H1 (cell line): ENCODE data around the gene KIN. TPM values are rescaled to one million over a fixed set of nuclear protein-coding genes. Genes with fewer than 3 reads are reported as not detected.
"Not testable (repeated sequence)": the region's sequence is repeated elsewhere in the genome, so short reads cannot be mapped to it uniquely, and the experiment has no call there.

Experiments
- CTCF ChIA-PET: fragments of 300-600 bp; sonication (Branson Sonifier 250); formaldehyde crosslinking; loops from one replicate; lab custom pipeline; 2021; ENCODE audit not compliant: partially characterized antibody; lab: Charles Lee
- POLR2A ChIA-PET: fragments of 300-600 bp; sonication (Branson Sonifier 250); formaldehyde crosslinking; loops from one replicate; lab custom pipeline; 2021; ENCODE audit warnings: inconsistent platforms; ENCODE audit not compliant: partially characterized antibody; lab: Charles Lee
- DNase-seq, 2 experiments: peaks; one replicate each; pipeline versions ENCODE4 v3.0.0 to v3.0.0-alpha.2; 2010 to 2022; ENCODE audit warnings: low spot score in 2 of 2, low read depth in 1 of 2, mixed read lengths in 1 of 2
- FAIRE-seq: peaks from 2 replicates; lab custom pipeline; 2011; peaks lifted over from hg19 to GRCh38; lab: Jason Lieb, UNC
- H2AFZ ChIP-seq: 2 replicates; pipeline ENCODE4 v1.8.1; 2012; ENCODE audit warnings: low read length, inconsistent platforms
- H2AK5ac ChIP-seq: 2 replicates; pipeline ENCODE4 v1.6.1; 2013; ENCODE audit warnings: low read depth, low read length
- H2BK120ac ChIP-seq: replicated peaks from 2 replicates; pipeline ENCODE3; 2013; ENCODE audit warnings: low read depth, low read length, inconsistent platforms
- H2BK12ac ChIP-seq: 2 replicates; pipeline ENCODE4 v1.6.1; 2013; ENCODE audit warnings: low read depth, low read length
- H2BK15ac ChIP-seq: 2 replicates; pipeline ENCODE4 v1.6.1; 2013; ENCODE audit warnings: low read length
- H2BK20ac ChIP-seq: 2 replicates; pipeline ENCODE4 v1.6.1; 2013; ENCODE audit warnings: low read length
- H2BK5ac ChIP-seq: 2 replicates; pipeline ENCODE4 v1.6.1; 2013; ENCODE audit warnings: low read depth, low read length
- H3K14ac ChIP-seq: 2 replicates; pipeline ENCODE4 v1.6.1; 2013; ENCODE audit warnings: inconsistent platforms; ENCODE audit not compliant: insufficient read length
- H3K18ac ChIP-seq: 2 replicates; pipeline ENCODE4 v1.6.1; 2013; ENCODE audit warnings: low read length; ENCODE audit errors: extremely low read depth
- H3K23ac ChIP-seq: 2 replicates; pipeline ENCODE4 v1.6.1; 2013; ENCODE audit warnings: inconsistent platforms; ENCODE audit not compliant: insufficient read length
- H3K23me2 ChIP-seq: 2 replicates; pipeline ENCODE4 v1.6.1; 2013; ENCODE audit warnings: low read depth, low read length
- H3K27ac ChIP-seq: 2 replicates; pipeline ENCODE4 v1.6.1; 2011; ENCODE audit warnings: low read depth, low read length, inconsistent platforms
- H3K27me3 ChIP-seq, 4 experiments: replicated peaks in 1 of 4; 1 replicate in 1 of 4; 2 replicates in 3 of 4; pipeline versions ENCODE4 v1.6.1 to v1.8.1; 2011 to 2013; ENCODE audit warnings: low read length in 3 of 4, mild to moderate bottlenecking in 3 of 4, inconsistent platforms in 2 of 4, mixed read lengths in 2 of 4, moderate library complexity in 1 of 4; ENCODE audit not compliant: control insufficient read depth in 3 of 4, insufficient read depth in 3 of 4; ENCODE audit errors: extremely low read depth in 1 of 4
- H3K36me3 ChIP-seq, 4 experiments: 2 replicates each; pipeline versions ENCODE4 v1.6.1 to v1.8.1; 2011 to 2013; ENCODE audit warnings: mild to moderate bottlenecking in 4 of 4, low read length in 3 of 4, moderate library complexity in 2 of 4, control low read depth in 1 of 4, inconsistent platforms in 1 of 4; ENCODE audit not compliant: insufficient read depth in 4 of 4, control insufficient read depth in 2 of 4
- H3K4ac ChIP-seq: replicated peaks from 2 replicates; pipeline ENCODE3; 2013; ENCODE audit warnings: low read length, low read depth, mixed read lengths, inconsistent platforms; ENCODE audit not compliant: insufficient read length
- H3K4me1 ChIP-seq, 4 experiments: replicated peaks in 1 of 4; 1 replicate in 1 of 4; 2 replicates in 3 of 4; pipeline versions ENCODE4 v1.6.1 to v1.8.1; 2011 to 2013; ENCODE audit warnings: low read length in 3 of 4, inconsistent platforms in 2 of 4, mixed read lengths in 1 of 4; ENCODE audit not compliant: insufficient read depth in 4 of 4, control insufficient read depth in 3 of 4
- H3K4me2 ChIP-seq, 2 experiments: 2 replicates each; pipeline versions ENCODE4 v1.6.1 to v1.8.1; 2011 to 2013; ENCODE audit warnings: low read depth in 2 of 2, low read length in 2 of 2, control low read depth in 1 of 2, inconsistent platforms in 1 of 2, mild to moderate bottlenecking in 1 of 2; ENCODE audit not compliant: insufficient read depth in 1 of 2
- H3K4me3 ChIP-seq, 4 experiments: fragments of 200-600, 300-600 bp in 1 of 4; sonication (generic), shearing (Covaris generic), sonication (Bioruptor Twin) in 1 of 4; 2 replicates each; pipeline versions ENCODE4 v1.5.1 to v1.8.1; 2011 to 2016; ENCODE audit warnings: low read length in 4 of 4, low read depth in 3 of 4, control low read depth in 2 of 4, inconsistent platforms in 2 of 4, mild to moderate bottlenecking in 2 of 4, mixed read lengths in 1 of 4, moderate library complexity in 1 of 4; ENCODE audit not compliant: insufficient read depth in 2 of 4; ENCODE audit errors: extremely low read depth in 1 of 4
- H3K56ac ChIP-seq: replicated peaks from 2 replicates; pipeline ENCODE3; 2013; ENCODE audit warnings: low read depth, mild to moderate bottlenecking, mixed read lengths, low read length, inconsistent platforms; ENCODE audit not compliant: insufficient read length
- H3K79me1 ChIP-seq: 2 replicates; pipeline ENCODE4 v1.6.1; 2013; ENCODE audit warnings: low read depth, low read length, control low read depth
- H3K79me2 ChIP-seq, 2 experiments: 2 replicates each; pipeline versions ENCODE4 v1.6.1 to v1.8.1; 2012 to 2013; ENCODE audit warnings: low read length in 2 of 2, mild to moderate bottlenecking in 2 of 2, inconsistent platforms in 1 of 2; ENCODE audit not compliant: insufficient read depth in 2 of 2, control insufficient read depth in 1 of 2
- H3K9ac ChIP-seq, 4 experiments: replicated peaks in 1 of 4; 1 replicate in 1 of 4; 2 replicates in 3 of 4; pipeline versions ENCODE4 v1.6.1 to v1.8.1; 2011 to 2013; ENCODE audit warnings: low read depth in 3 of 4, low read length in 3 of 4, control low read depth in 2 of 4, mild to moderate bottlenecking in 2 of 4, moderate library complexity in 2 of 4, inconsistent platforms in 1 of 4; ENCODE audit errors: extremely low read depth in 1 of 4
- H3K9me3 ChIP-seq, 2 experiments: 2 replicates each; pipeline versions ENCODE4 v1.6.1 to v1.8.1; 2012 to 2013; ENCODE audit warnings: mild to moderate bottlenecking in 2 of 2, moderate library complexity in 2 of 2, control low read depth in 1 of 2, inconsistent platforms in 1 of 2, low read depth in 1 of 2, low read length in 1 of 2, mixed read lengths in 1 of 2; ENCODE audit not compliant: insufficient read depth in 2 of 2
- H4K20me1 ChIP-seq, 2 experiments: replicated peaks in 1 of 2; 2 replicates each; pipeline versions ENCODE3 to v1.8.1; 2011 to 2013; ENCODE audit warnings: inconsistent platforms in 2 of 2, low read length in 2 of 2, mild to moderate bottlenecking in 1 of 2; ENCODE audit not compliant: insufficient read depth in 2 of 2, control insufficient read depth in 1 of 2
- H4K5ac ChIP-seq: 2 replicates; pipeline ENCODE4 v1.6.1; 2013; ENCODE audit warnings: low read length, low read depth, mixed read lengths, inconsistent platforms; ENCODE audit not compliant: insufficient read length
- H4K8ac ChIP-seq: 2 replicates; pipeline ENCODE4 v1.8.0; 2013; ENCODE audit warnings: mild to moderate bottlenecking, moderate library complexity, low read length, inconsistent platforms; ENCODE audit not compliant: insufficient read depth; ENCODE audit errors: extremely low read depth
- H4K91ac ChIP-seq: replicated peaks from 2 replicates; pipeline ENCODE3; 2013; ENCODE audit warnings: low read length, mixed read lengths, inconsistent platforms; ENCODE audit not compliant: insufficient read length
- WGBS, 2 experiments: shearing (Covaris generic) in 1 of 2; methylation state at CpG; one replicate each; pipeline versions ENCODE4 v1.1.6 to v1.1.7; 2013 to 2015; ENCODE audit warnings: low lambda C conversion rate in 2 of 2, mixed read lengths in 2 of 2, inconsistent platforms in 1 of 2, low coverage in 1 of 2, missing lambda C conversion rate in 1 of 2; ENCODE audit not compliant: insufficient replicate concordance in 2 of 2, insufficient coverage in 1 of 2, insufficient read length in 1 of 2; ENCODE audit errors: extremely low coverage in 1 of 2, missing lambda C conversion rate in 1 of 2; 5-methylcytosine and 5-hydroxymethylcytosine counted together
- polyA plus RNA-seq, 7 experiments: library from polyadenylated mRNA; depleted of rRNA in 3 of 7; stranded (reverse) in 5 of 7; unstranded in 2 of 7; fragments of >200 nt in 5 of 7; fragments of 200-250 nt in 2 of 7; gene quantifications; 1 replicate in 5 of 7; 2 replicates in 1 of 7; 4 replicates in 1 of 7; pipeline versions ENCODE4 v1.2.1 to v1.2.3, GENCODE V29; 2011 to 2013; ENCODE audit warnings: missing spikeins in 2 of 7, mixed read lengths in 2 of 7
- total RNA-seq: library from RNA; stranded (reverse); fragmentation: NEBNext Ultra II Directional; extraction: Animal tissue kit (Norgen Biotek cat#: 25700); gene quantifications from 2 replicates; pipeline ENCODE4 v1.2.1, GENCODE V29; 2021

Gene KIN
- total and polyA plus RNA-seq, 2 of the 8 experiments (the other 6 are each of a cell fraction or from before 2014, with no cell fraction given): 3.7 to 16.5 TPM

DNA sequence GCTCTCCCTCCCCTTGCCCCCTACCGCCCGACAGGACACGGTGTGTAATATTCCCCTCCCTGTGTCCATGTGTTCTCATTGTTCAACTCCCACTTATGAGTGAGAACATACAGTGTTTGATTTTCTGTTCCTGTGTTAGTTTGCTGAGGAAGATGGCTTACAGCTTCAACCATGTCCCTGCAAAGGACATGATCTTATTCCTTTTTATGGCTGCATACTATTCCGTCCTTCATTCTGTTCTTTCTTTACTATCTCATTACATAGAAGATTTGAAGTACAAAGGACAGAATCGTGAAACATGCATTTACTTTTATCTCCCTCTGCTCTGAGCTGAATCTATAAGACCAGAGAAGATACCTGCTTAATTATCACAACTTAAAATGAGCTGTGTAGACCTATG, 76.7 kb downstream of the KIN start:
- DNase-seq, H3K27ac ChIP-seq, H2BK12ac ChIP-seq, H3K14ac ChIP-seq, H4K8ac ChIP-seq, H3K4me1 ChIP-seq, H2AK5ac ChIP-seq, H3K9me3 ChIP-seq, H3K23me2 ChIP-seq, H3K9ac ChIP-seq, H3K18ac ChIP-seq, H4K20me1 ChIP-seq, H2BK15ac ChIP-seq, H2BK5ac ChIP-seq, H3K56ac ChIP-seq, H2BK120ac ChIP-seq, H3K4me2 ChIP-seq, FAIRE-seq, H2BK20ac ChIP-seq, H3K23ac ChIP-seq, POLR2A ChIA-PET, H3K79me2 ChIP-seq, H3K4me3 ChIP-seq, H3K27me3 ChIP-seq, H4K5ac ChIP-seq, H3K79me1 ChIP-seq, H3K4ac ChIP-seq, H4K91ac ChIP-seq, H3K36me3 ChIP-seq, H2AFZ ChIP-seq: not testable (repeated sequence)
- WGBS, 2 experiments: 94% methylated on average over 5 of the region's 5 CpGs; no CpG with 5 or more reads in 1 of the 2 experiments
- CTCF ChIA-PET: interaction anchor here (1.2 kb wide), 2 partner anchors 13 to 45 kb away, joined by 3 read pairs; no protein-coding TSS in a partner anchor
